HG02642 (cell line): ENCODE measurements around the gene METTL5.
"Not testable (repeated sequence)": the region's sequence is repeated elsewhere in the genome, so short reads cannot be mapped to it uniquely, and the experiment has no call there.

Experiments
- ATAC-seq: cut with Tn5 transposase; IDR thresholded peaks from one replicate; pipeline ENCODE4 v1.9.1; 2021; ENCODE audit warnings: mild to moderate bottlenecking; ENCODE audit not compliant: unreplicated experiment, poor library complexity

Gene METTL5

GRCh38 chr2:169838743-169839489, 14.2 kb upstream of the METTL5 start:
- ATAC-seq: no peak

GRCh38 chr2:169834401-169834800, 9.7 kb upstream of the METTL5 start:
- ATAC-seq: no peak

- no peak for ATAC-seq
Observed at GRCh38 chr2:169828141-169828811, 3.6 kb upstream of the METTL5 start.

- peak; percentile 87 for ATAC-seq
Observed at GRCh38 chr2:169827272-169828140, 2.8 kb upstream of the METTL5 start, which contains the start of gene UBR3. Gene UBR3, plus strand, starts transcription at chr2:169827454. Its CDS starts 54 bp downstream, at chr2:169827508.

DNA sequence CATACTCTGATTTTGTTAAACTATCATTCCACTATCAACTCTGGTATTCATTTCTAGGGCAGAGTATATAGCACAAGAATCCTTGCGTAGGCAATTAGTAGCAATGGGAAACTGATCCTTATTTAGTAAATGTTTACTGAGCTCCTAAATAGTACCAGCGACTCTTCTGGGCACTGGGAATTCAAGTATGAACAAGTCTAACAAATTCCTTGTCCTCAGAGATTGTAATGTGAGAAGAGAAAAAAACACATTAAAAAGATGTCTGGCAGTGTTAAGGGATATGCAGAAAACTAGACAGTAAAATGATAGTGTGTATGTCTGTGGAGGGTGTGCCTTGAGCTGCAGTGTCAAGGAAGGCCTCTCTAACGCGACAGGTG, 721 bp downstream of the METTL5 start:
- ATAC-seq: no peak

DNA sequence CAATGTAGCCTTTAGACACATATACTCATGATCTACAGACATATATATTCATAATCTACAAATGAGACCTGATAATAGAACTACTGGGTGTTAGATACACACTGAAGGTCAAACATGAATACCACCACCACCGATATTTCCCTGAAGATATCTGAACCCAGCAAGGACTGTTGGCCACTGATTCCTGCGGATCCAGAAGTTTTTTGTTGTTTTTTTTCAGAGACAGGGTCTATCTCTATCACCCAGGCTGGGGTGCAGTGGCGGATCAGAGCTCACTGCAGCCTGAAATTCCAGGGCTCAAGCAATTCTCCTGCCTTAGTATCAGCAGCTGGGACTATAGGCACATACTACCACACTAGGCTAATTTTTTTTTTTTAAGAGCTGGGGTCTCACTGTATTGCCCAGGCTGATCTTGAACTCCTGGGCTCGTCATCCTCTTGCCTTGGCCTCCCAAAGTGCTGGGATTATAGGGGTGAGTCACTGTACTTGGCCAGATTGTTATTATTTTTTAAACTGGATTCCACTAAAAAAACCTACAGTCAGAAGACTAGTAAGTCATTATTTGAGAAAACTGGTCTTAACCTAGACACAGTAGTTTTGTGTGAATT, 1.8 kb downstream of the METTL5 start:
- ATAC-seq: no peak

GRCh38 chr2:169822036-169822435, 2.7 kb downstream of the METTL5 start:
- no peak for ATAC-seq

DNA sequence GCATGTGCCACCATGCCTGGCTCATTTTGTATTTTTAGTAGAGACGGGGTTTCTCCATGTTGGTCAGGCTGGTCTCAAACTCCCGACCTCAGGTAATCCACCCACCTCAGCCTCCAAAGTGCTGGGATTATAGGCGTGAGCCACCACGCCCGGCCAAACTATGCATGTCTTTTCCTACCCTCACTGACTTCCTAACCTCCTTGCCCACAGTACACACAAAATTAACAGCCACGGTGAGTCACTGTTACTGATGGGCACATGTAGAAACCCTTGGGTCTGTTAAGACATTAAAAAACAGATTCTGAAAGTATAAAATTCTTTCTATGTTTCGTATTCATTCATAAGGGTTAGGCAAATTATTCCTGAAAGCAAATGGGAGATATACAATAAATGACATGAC, 4.6 kb downstream of the METTL5 start:
- ATAC-seq: not testable (repeated sequence)

- no peak for ATAC-seq
Observed at GRCh38 chr2:169819106-169819505, 5.6 kb downstream of the METTL5 start.

DNA sequence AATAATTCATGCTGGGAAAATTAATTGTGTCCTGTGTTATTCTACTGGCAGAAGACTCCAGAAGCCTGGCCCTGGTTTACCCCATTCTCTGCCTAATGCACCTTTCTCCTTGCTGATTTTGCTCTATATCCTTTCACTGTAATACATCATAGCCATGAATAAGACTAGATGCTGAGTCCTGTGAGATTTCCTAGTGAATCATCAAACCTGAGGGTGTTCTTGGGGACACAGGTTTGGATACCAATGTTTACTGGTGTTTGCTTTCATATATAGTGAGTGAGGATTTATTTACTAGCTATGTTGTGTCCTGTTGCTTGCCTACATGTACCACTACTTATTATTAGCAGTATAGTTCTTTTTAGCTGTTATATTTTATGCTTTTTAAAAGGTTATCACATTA, 6.5 kb downstream of the METTL5 start:
- ATAC-seq: no peak

- ATAC-seq: not testable (repeated sequence)
Observed at GRCh38 chr2:169817369-169817768, 7.3 kb downstream of the METTL5 start.

DNA sequence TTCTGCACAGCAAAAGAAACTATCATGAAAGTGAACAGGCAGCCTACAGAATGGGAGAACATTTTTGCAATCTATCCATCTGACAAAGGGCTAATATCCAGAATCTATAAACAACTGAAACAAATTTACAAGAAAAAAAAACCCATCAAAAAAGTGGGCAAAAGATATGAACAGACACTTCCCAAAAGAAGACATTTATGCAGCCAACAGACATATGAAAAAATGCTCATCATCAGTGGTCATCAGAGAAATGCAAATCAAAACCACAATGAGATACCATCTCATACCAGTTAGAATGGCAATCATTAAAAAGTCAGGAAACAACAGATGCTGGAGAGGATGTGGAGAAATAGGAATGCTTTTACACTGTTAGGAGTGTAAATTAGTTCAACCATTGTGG, 7.7 kb downstream of the METTL5 start:
- ATAC-seq: not testable (repeated sequence)

GRCh38 chr2:169815849-169816248, 8.9 kb downstream of the METTL5 start:
- ATAC-seq: no peak

DNA sequence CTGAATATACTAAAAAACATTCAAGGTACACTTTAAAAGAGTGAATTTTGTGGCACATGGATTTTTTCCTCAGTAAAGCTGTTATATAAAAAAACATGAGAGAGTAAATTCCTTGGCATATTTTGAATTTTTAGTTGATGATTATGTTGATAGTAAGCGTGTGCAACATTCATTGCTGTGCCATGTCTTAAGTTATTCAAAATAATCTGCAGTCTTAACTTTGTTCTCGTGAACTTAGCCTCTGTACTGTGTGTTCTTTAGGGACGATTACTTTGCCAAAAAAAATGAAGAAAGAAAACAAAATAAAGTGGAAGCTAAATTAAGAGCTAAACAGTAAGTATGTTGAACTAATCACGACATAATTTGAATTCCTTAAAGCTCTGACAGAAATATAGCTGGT, 16.5 kb downstream of the METTL5 start:
- no peak for ATAC-seq

- no peak for ATAC-seq
Observed at GRCh38 chr2:169806586-169806985, 18.1 kb downstream of the METTL5 start.

DNA sequence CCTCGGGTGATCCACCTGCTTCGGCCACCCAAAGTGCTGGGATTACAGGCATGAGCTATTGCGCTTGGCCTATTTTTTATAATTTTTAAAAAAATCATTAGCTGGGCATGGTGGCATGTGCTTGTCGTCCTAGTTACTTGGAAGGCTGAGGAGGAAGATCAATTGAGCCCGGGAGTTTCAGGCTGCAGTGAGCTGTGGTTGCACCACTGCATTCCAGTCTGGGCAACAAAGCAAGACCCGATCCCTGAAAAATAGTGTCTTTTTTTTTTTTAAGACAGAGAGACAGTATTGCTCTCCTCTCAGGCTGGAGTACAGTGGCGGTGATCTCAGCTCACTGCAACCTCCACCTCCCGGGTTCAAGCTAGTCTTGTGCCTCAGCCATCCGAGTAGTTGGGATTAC, 21.2 kb downstream of the METTL5 start:
- ATAC-seq: no peak

GRCh38 chr2:169798718-169799592, 25.8 kb downstream of the METTL5 start, which contains the start of gene SSB:
Gene SSB, plus strand, starts transcription at chr2:169798871. Its CDS starts 2,090 bp downstream, at chr2:169800961.
- peak; percentile 99 for ATAC-seq

DNA sequence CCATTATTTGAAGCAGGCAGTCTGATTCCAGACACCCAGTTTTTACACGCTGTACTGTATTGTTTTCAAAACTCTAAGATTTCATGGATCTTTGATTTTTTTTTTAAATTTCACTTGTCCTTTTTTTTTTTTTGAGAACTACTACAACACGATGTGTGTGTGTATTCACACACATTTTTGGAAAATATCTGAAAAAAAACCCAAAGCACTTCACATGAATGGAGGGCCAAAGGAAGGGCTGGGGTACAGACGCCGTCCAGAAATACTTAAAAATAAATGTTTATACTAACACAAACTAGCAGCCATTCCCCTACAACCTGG, 26.3 kb downstream of the METTL5 start:
- no peak for ATAC-seq

DNA sequence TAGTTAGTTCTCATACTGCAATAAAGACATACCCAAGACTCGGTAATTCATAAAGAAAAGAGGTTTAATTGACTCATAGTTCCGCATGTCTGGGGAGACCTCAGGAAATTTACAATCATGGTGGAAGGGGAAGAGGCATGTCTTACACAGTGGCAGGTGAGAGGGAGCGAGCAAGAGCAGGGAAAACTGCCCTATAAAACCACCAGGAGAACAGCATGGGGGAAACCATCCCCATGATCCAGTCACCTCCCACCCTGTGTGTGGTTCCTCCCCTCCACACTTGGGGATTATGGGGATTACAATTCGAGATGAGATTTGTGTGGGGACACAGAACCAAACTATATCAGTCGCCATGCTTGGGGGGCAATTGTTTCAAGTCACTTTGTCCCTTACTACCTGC, 27.1 kb downstream of the METTL5 start:
- no peak for ATAC-seq

- ATAC-seq: no peak
Observed at GRCh38 chr2:169796441-169796840, 28.3 kb downstream of the METTL5 start.
